GM12878 (cell line): ENCODE data around the gene ADGRG4.

ENCODE experiments used
- CTCF ChIP-seq, 3 experiments: IDR thresholded peaks in 2 of 3; conservative IDR thresholded peaks in 1 of 3; 2 replicates each; pipeline ENCODE4 v1.5.1; 2011; ENCODE audit warnings: low read depth in 3 of 3, low read length in 3 of 3, mild to moderate bottlenecking in 3 of 3, control low read depth in 2 of 3, moderate library complexity in 2 of 3, inconsistent platforms in 1 of 3, mixed read lengths in 1 of 3; ENCODE audit not compliant: control insufficient read depth in 2 of 3, insufficient read depth in 1 of 3; ENCODE audit errors: extremely low read depth in 1 of 3
- EP300 ChIP-seq, 2 experiments: fragments of 150-350 bp in 1 of 2; IDR thresholded peaks; 2 replicates each; pipeline ENCODE4 v1.6.1; 2011 to 2012; ENCODE audit warnings: low read depth in 2 of 2, low read length in 2 of 2, borderline replicate concordance in 1 of 2, improper control_type of control experiment in 1 of 2, inconsistent platforms in 1 of 2; ENCODE audit not compliant: control insufficient read depth in 1 of 2
- KAT2A ChIP-seq: conservative IDR thresholded peaks from 2 replicates; pipeline ENCODE4 v1.6.1; 2011; ENCODE audit warnings: low read depth, low read length; ENCODE audit not compliant: control insufficient read depth
- KLF5 ChIP-seq: fragments of 450-650 bp; IDR thresholded peaks from 2 replicates; pipeline ENCODE4 v1.6.1; 2014; ENCODE audit warnings: mild to moderate bottlenecking; ENCODE audit not compliant: partially characterized antibody

GRCh38 chrX:136447968-136448367, 147.2 kb downstream of the ADGRG4 start:
- TF ChIP-seq EP300 (IDR thresholded peaks at IDR 0.05; ENCODE audit: borderline replicate concordance in 1 of 2, control insufficient read depth in 1 of 2, low read depth in 2 of 2, low read length in 2 of 2) (no peak), KAT2A (no peak), CTCF (IDR thresholded peaks at IDR 0.05 in 2 of 3, conservative IDR thresholded peaks at IDR 0.05 in 1 of 3; ENCODE audit: control insufficient read depth in 2 of 3, extremely low read depth in 1 of 3, insufficient read depth in 1 of 3, low read depth in 3 of 3, low read length in 3 of 3) (no peak), KLF5 (no peak)
